Mucosa of stomach (tissue), 1 donor: Measurements from ENCODE around the gene CRKL.
"Not testable (repeated sequence)": the region's sequence is repeated elsewhere in the genome, so short reads cannot be mapped to it uniquely, and the experiment has no call there.

Experiments
- H3K27me3 ChIP-seq: one replicate; pipeline ENCODE4 v1.7.0; 2013; ENCODE audit warnings: mild to moderate bottlenecking, low read length; ENCODE audit not compliant: control insufficient read depth, insufficient read depth
- H3K36me3 ChIP-seq: one replicate; pipeline ENCODE4 v1.7.0; 2013; ENCODE audit warnings: low read length; ENCODE audit not compliant: control insufficient read depth, insufficient read depth
- H3K4me1 ChIP-seq: one replicate; pipeline ENCODE4 v1.7.0; 2013; ENCODE audit warnings: mild to moderate bottlenecking, low read length; ENCODE audit not compliant: control insufficient read depth, insufficient read depth
- H3K4me3 ChIP-seq: one replicate; pipeline ENCODE4 v1.7.0; 2013; ENCODE audit warnings: low read length
- H3K9ac ChIP-seq: one replicate; pipeline ENCODE4 v1.7.0; 2013; ENCODE audit warnings: mild to moderate bottlenecking, low read length, moderate library complexity
- H3K9me3 ChIP-seq: one replicate; pipeline ENCODE4 v1.7.0; 2013; ENCODE audit warnings: mild to moderate bottlenecking, low read length, moderate library complexity; ENCODE audit not compliant: control insufficient read depth
- donor health status: Pancreatic carcinoma.

CRKL gene

GRCh38 chr22:20940904-20941385 lies 23.7 kb downstream of the CRKL start:
- H3K4me1 ChIP-seq: peaks cover 28% of the 10 kb centered on the region
- H3K9ac ChIP-seq: no peak overlapping the region
- H3K9me3 ChIP-seq: no peaks in the 10 kb centered on the region
- H3K36me3 ChIP-seq: no peaks in the 10 kb centered on the region
- H3K4me3 ChIP-seq: no peak overlapping the region
- H3K27me3 ChIP-seq: no peaks in the 10 kb centered on the region

GRCh38 chr22:20942203-20942902 lies 25.1 kb downstream of the CRKL start:
- not testable (repeated sequence) for H3K4me3 ChIP-seq, H3K27me3 ChIP-seq, H3K36me3 ChIP-seq, H3K9me3 ChIP-seq, H3K9ac ChIP-seq
- H3K4me1 ChIP-seq: peaks cover 26% of the 10 kb centered on the region

- H3K27me3 ChIP-seq: no peaks in the 10 kb centered on the region
- H3K9me3 ChIP-seq: no peaks in the 10 kb centered on the region
- no peak overlapping the region for H3K9ac ChIP-seq
- no peaks in the 10 kb centered on the region for H3K36me3 ChIP-seq
- peaks cover 16% of the 10 kb centered on the region for H3K4me1 ChIP-seq
- no peak overlapping the region for H3K4me3 ChIP-seq
Measured at GRCh38 chr22:20943104-20943933, 26.1 kb downstream of the CRKL start.

GRCh38 chr22:20944042-20944441 lies 26.8 kb downstream of the CRKL start:
- H3K36me3 ChIP-seq: no peaks in the 10 kb centered on the region
- no peak overlapping the region for H3K4me3 ChIP-seq
- H3K27me3 ChIP-seq: no peaks in the 10 kb centered on the region
- no peaks in the 10 kb centered on the region for H3K9me3 ChIP-seq
- no peak overlapping the region for H3K9ac ChIP-seq
- H3K4me1 ChIP-seq: peaks cover 9% of the 10 kb centered on the region

- Histone ChIP-seq H3K9ac (no peak overlapping the region), H3K27me3 (no peaks in the 10 kb centered on the region), H3K4me1 (peaks cover 5% of the 10 kb centered on the region), H3K4me3 (no peak overlapping the region), H3K9me3 (no peaks in the 10 kb centered on the region), H3K36me3 (no peaks in the 10 kb centered on the region)
Measured at GRCh38 chr22:20945578-20945934, 28.3 kb downstream of the CRKL start.

GRCh38 chr22:20946080-20946986 lies 29.1 kb downstream of the CRKL start:
- H3K9ac ChIP-seq: no peak overlapping the region
- H3K4me1 ChIP-seq: peaks cover 13% of the 10 kb centered on the region
- no peaks in the 10 kb centered on the region for H3K9me3 ChIP-seq
- no peak overlapping the region for H3K4me3 ChIP-seq
- no peaks in the 10 kb centered on the region for H3K36me3 ChIP-seq
- H3K27me3 ChIP-seq: no peaks in the 10 kb centered on the region

GRCh38 chr22:20946991-20947390 lies 29.8 kb downstream of the CRKL start:
- Histone ChIP-seq H3K9me3 (no peaks in the 10 kb centered on the region), H3K9ac (no peak overlapping the region), H3K4me3 (no peak overlapping the region), H3K4me1 (peaks cover 19% of the 10 kb centered on the region), H3K27me3 (no peaks in the 10 kb centered on the region), H3K36me3 (no peaks in the 10 kb centered on the region)

GRCh38 chr22:20948450-20948849 lies 31.2 kb downstream of the CRKL start:
- no peak overlapping the region for H3K9ac ChIP-seq
- no peak overlapping the region for H3K4me3 ChIP-seq
- H3K27me3 ChIP-seq: no peaks in the 10 kb centered on the region
- peaks cover 30% of the 10 kb centered on the region for H3K4me1 ChIP-seq
- H3K9me3 ChIP-seq: no peaks in the 10 kb centered on the region
- H3K36me3 ChIP-seq: no peaks in the 10 kb centered on the region

GRCh38 chr22:20948989-20949388 lies 31.8 kb downstream of the CRKL start:
- H3K4me3 ChIP-seq: no peak overlapping the region
- peaks cover 30% of the 10 kb centered on the region for H3K4me1 ChIP-seq
- H3K36me3 ChIP-seq: no peaks in the 10 kb centered on the region
- no peaks in the 10 kb centered on the region for H3K27me3 ChIP-seq
- no peak overlapping the region for H3K9ac ChIP-seq
- H3K9me3 ChIP-seq: no peaks in the 10 kb centered on the region

GRCh38 chr22:20949698-20950183 lies 32.5 kb downstream of the CRKL start:
- Histone ChIP-seq H3K4me1 (peaks cover 30% of the 10 kb centered on the region), H3K9ac (no peak overlapping the region), H3K36me3 (no peaks in the 10 kb centered on the region)

GRCh38 chr22:20951151-20951931 lies 34.1 kb downstream of the CRKL start:
- H3K36me3 ChIP-seq: no peaks in the 10 kb centered on the region
- no peak overlapping the region for H3K9ac ChIP-seq
- H3K4me1 ChIP-seq: peaks cover 30% of the 10 kb centered on the region
- no peaks in the 10 kb centered on the region for H3K27me3 ChIP-seq
- no peaks in the 10 kb centered on the region for H3K9me3 ChIP-seq
- no peak overlapping the region for H3K4me3 ChIP-seq

More at GRCh38 chr22:20949698-20950183, 32.5 kb downstream of the CRKL start:
- Histone ChIP-seq H3K27me3 (no peaks in the 10 kb centered on the region), H3K4me3 (no peak overlapping the region), H3K9me3 (no peaks in the 10 kb centered on the region)
